SU-DHL-6 (cell line): Measurements from ENCODE around the gene MAD2L1.

Experiments used
- EZH2phosphoT487 ChIP-seq: fragments of 200-600 bp; sonication (generic), shearing (Covaris generic); conservative IDR thresholded peaks from 2 replicates; pipeline ENCODE4 v1.6.1; 2018; ENCODE audit warnings: mild to moderate bottlenecking, antibody characterized with exemption, low read length, moderate library complexity, mixed read lengths
- TF ChIP-seq, protein P1 (sequence below): fragments of 200-600 bp; sonication (generic); IDR thresholded peaks from one replicate; pipeline ENCODE4 v1.5.1; 2017; ENCODE audit warnings: antibody characterized with exemption, mild to moderate bottlenecking, low read length, moderate library complexity; ENCODE audit not compliant: insufficient read depth, poor library complexity, severe bottlenecking

DNA sequence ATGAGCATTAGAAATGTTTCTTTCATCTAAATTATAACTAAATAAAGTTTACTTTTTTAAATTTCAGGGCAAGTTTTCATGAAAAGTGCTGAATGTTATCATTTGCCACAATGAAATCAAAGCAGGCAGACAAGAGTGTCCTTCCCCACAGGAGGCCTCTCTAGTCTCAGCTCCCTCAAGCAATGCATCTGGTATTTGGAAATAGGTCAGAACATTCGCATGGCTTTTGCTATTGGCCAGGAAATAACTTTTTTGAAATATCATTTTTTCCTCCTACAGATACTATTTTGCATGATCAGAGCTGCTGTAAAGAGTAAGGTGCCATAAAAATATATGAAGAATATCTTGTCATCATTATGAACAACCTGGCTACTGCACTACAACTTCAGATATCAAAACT is 41.1 kb downstream of the MAD2L1 start:
- no peak for TF ChIP-seq EZH2phosphoT487
- TF ChIP-seq, protein P1, sequence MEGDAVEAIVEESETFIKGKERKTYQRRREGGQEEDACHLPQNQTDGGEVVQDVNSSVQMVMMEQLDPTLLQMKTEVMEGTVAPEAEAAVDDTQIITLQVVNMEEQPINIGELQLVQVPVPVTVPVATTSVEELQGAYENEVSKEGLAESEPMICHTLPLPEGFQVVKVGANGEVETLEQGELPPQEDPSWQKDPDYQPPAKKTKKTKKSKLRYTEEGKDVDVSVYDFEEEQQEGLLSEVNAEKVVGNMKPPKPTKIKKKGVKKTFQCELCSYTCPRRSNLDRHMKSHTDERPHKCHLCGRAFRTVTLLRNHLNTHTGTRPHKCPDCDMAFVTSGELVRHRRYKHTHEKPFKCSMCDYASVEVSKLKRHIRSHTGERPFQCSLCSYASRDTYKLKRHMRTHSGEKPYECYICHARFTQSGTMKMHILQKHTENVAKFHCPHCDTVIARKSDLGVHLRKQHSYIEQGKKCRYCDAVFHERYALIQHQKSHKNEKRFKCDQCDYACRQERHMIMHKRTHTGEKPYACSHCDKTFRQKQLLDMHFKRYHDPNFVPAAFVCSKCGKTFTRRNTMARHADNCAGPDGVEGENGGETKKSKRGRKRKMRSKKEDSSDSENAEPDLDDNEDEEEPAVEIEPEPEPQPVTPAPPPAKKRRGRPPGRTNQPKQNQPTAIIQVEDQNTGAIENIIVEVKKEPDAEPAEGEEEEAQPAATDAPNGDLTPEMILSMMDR: no peak
